Upper lobe of left lung (tissue), 6 donors: ENCODE results near the gene GRIK4. TPM values are rescaled to one million over a fixed set of nuclear protein-coding genes. Genes with fewer than 3 reads are reported as not detected.

Source experiments
- ATAC-seq, 2 donors: fragments of 200-7000 bp; cut with Tn5 transposase; one replicate each; pipeline ENCODE4 v1.9.1; 2022; ENCODE audit warnings: mild to moderate bottlenecking in 2 of 2, moderate library complexity in 2 of 2; ENCODE audit not compliant: low FRiP score in 2 of 2
- DNase-seq, 2 donors: peaks; one replicate each; pipeline ENCODE4 v3.0.0-alpha.2; 2019 to 2020
- H3K27ac ChIP-seq, 4 donors: fragments of 200-600 bp; sonication (generic); one replicate each; pipeline ENCODE4 v1.5.1; 2016 to 2019
- H3K27me3 ChIP-seq, 4 donors: fragments of 200-600 bp; sonication (generic); one replicate each; pipeline ENCODE4 v1.5.1; 2017 to 2019
- H3K36me3 ChIP-seq, 4 donors: fragments of 200-600 bp; sonication (generic); one replicate each; pipeline ENCODE4 v1.5.1; 2016 to 2019
- H3K4me1 ChIP-seq, 4 donors: fragments of 200-600 bp; sonication (generic); one replicate each; pipeline ENCODE4 v1.5.1; 2018 to 2019
- H3K4me3 ChIP-seq, 4 donors: fragments of 200-600 bp; sonication (generic); one replicate each; pipeline ENCODE4 v1.5.1; 2017 to 2019; ENCODE audit warnings: mild to moderate bottlenecking in 2 of 4, moderate library complexity in 1 of 4
- H3K9me3 ChIP-seq, 4 donors: fragments of 200-600 bp; sonication (generic); one replicate each; pipeline ENCODE4 v1.5.1; 2018 to 2019
- CTCF ChIP-seq, 6 experiments: fragments of 450-650 bp in 4 of 6; fragments of 200-600 bp in 2 of 6; sonication (generic) in 2 of 6; IDR thresholded peaks; one replicate each; pipeline ENCODE4 v1.5.1; 2016 to 2019; ENCODE audit warnings: antibody characterized with exemption in 6 of 6
- EP300 ChIP-seq, 4 donors: sonication (generic); formaldehyde crosslinking; IDR thresholded peaks; one replicate each; pipeline ENCODE4 v1.5.1; 2017; ENCODE audit warnings: antibody characterized with exemption in 4 of 4, control low read depth in 2 of 4
- POLR2A ChIP-seq, 4 donors: fragments of 450-650 bp; IDR thresholded peaks; one replicate each; pipeline ENCODE4 v1.5.1; 2016 to 2017; ENCODE audit warnings: antibody characterized with exemption in 4 of 4, mild to moderate bottlenecking in 2 of 4
- POLR2AphosphoS5 ChIP-seq, 2 donors: sonication (generic); formaldehyde crosslinking; IDR thresholded peaks; one replicate each; pipeline ENCODE4 v1.5.1; 2017; ENCODE audit warnings: antibody characterized with exemption in 2 of 2
- WGBS, 2 donors: methylation state at CpG; one replicate each; pipeline ENCODE4 v1.1.5; 2017 to 2018; 5-methylcytosine and 5-hydroxymethylcytosine counted together
- total RNA-seq, 6 donors: library from RNA; depleted of rRNA in 4 of 6; stranded (reverse); fragments of >200 nt in 4 of 6; gene quantifications; one replicate each; pipeline versions ENCODE4 v1.1.0 to v1.2.1, GENCODE V29; 2016 to 2021
- donor health status: DM: no; HTN: no; CAD: no; lungs with moderate emphysema.
- donor health status: DM: no; HTN: yes; CAD: no; lungs with severe emphysema.

The GRIK4 gene
- total RNA-seq, 6 donors from 2014 or later, result 0.30 to 8.4 (median 0.78) TPM

GRCh38 chr11:120505801-120506425 lies 5.6 kb upstream of the GRIK4 start:
- Histone ChIP-seq H3K9me3 (no peaks in the 10 kb centered on the region), H3K4me3 (no peak overlapping the region), H3K27me3 (peaks cover 0 to 2% (median 0%) of the 10 kb centered on the region in 4 donors), H3K4me1 (peaks cover 0 to 1% (median 0%) of the 10 kb centered on the region in 4 donors), H3K36me3 (no peaks in the 10 kb centered on the region), H3K27ac (no peak overlapping the region)
- no peak for ATAC-seq
- DNase-seq, result no peak
- TF ChIP-seq POLR2A (IDR thresholded peaks at IDR 0.05) (no peak), CTCF (IDR thresholded peaks at IDR 0.05) (no peak), EP300 (IDR thresholded peaks at IDR 0.05) (no peak), POLR2AphosphoS5 (IDR thresholded peaks at IDR 0.05) (no peak)
- 82 to 85% methylated on average over 7 of the region's 7 CpGs for WGBS, 2 donors

GRCh38 chr11:120509346-120510053 lies 2.0 kb upstream of the GRIK4 start:
- Histone ChIP-seq H3K36me3 (no peaks in the 10 kb centered on the region), H3K9me3 (no peaks in the 10 kb centered on the region), H3K4me1 (peaks cover 0 to 16% (median 6%) of the 10 kb centered on the region in 4 donors), H3K27ac (no peak overlapping the region), H3K4me3 (no peak overlapping the region), H3K27me3 (peaks cover 0 to 11% (median 5%) of the 10 kb centered on the region in 4 donors)
- TF ChIP-seq EP300 (IDR thresholded peaks at IDR 0.05), result no peak
- TF ChIP-seq POLR2A (IDR thresholded peaks at IDR 0.05), result no peak
- TF ChIP-seq POLR2AphosphoS5 (IDR thresholded peaks at IDR 0.05), result no peak
- no peak for TF ChIP-seq CTCF (IDR thresholded peaks at IDR 0.05)
- ATAC-seq (no peak), DNase-seq (no peak)
- WGBS, 2 donors, result 78 to 93% methylated on average over 7 of the region's 7 CpGs

DNA sequence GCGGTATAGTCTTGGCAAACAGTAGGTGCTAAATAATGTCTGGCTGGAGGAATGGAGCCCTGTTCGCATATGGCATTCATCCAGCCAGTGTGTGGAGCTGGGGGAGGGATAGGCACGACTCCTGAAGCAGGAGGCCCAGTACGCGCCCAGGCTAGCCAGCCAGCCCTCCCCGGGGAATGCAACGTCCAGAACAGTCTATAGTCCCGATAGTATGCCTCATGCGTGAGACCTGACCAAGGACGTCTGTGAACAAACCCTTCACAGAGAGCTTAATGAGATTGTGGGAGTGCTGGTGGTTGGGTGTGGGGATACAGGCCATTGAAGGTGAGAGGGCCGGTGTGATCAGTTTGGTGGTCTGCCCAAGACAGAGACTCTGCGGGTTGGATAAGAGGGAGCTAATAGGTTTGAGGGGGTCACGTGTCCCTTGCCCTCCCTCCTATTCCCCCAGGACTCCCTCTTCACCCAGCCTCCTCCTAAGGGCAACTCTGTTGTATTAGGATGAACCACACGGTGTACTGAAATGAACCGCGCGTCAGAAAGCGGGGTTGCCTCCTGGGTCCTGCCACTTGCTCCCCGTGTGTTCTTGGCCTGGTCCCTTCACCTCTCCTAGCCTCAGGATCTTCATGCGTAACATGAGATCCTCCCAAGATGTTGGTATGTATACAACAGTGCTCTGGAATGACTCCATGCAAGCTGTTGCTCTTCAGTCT lies 987 bp upstream of the GRIK4 start:
- DNase-seq (peak in 1 of 2 donors; percentile 59), ATAC-seq (no peak)
- 71 to 73% methylated on average over 19 to 20 of the region's 20 CpGs for WGBS, 2 donors
- H3K36me3 ChIP-seq, result no peaks in the 10 kb centered on the region
- H3K4me3 ChIP-seq, result peak overlapping the region in 2 of 4 donors; percentile 44 to 50
- no peaks in the 10 kb centered on the region for H3K9me3 ChIP-seq
- no peak overlapping the region for H3K27ac ChIP-seq
- H3K27me3 ChIP-seq, result peaks cover 0 to 11% (median 5%) of the 10 kb centered on the region in 4 donors
- TF ChIP-seq POLR2AphosphoS5 (IDR thresholded peaks at IDR 0.05), result no peak
- no peak for TF ChIP-seq POLR2A (IDR thresholded peaks at IDR 0.05)
- no peak for TF ChIP-seq CTCF (IDR thresholded peaks at IDR 0.05)
- TF ChIP-seq EP300 (IDR thresholded peaks at IDR 0.05), result no peak
- H3K4me1 ChIP-seq, result peaks cover 0 to 16% (median 6%) of the 10 kb centered on the region in 4 donors

DNA sequence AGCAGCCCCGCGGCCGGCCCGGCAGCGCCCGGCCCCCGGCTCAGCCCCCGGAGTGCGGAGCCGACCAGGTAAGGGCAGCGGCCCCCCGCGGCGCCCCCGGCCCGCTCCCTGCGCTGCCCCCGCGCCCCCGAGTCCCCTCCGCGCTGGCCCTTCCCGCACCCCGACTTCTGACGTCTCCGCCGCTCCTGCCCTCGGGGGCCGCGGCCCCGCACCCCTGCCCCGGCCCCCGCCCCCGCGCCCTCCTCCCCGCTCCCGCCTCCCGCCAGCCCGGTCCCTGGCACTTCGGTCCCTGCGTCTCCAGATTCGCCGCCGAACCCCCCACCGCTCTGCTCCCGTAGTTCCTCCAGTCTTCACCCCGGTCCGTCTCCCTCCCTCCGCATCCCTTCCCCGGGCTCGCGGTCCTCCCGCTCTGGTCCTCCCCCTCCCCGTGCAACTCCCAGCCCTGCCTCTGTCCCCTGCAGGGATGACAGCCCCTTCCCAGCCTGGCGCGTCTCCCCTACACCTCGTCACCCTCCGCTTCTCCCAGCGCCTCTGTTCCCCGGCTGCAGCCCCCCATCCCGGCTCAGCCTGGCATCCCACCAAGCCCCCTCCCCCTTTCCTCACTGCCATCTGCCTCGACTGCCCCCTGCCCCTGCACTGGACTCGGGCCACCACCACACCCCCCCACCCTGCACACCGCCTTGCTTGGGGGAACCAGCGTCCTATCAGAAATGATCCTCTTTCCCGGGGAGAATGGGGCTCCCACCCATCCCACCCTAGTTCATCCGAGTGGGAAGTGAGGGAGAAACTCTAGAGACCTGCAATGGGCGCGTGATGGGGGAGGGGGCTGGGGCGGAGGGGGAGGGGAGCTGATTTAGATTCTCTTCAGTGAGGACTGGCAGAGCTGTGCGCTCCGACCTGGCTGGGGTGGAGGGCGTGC lies 531 bp downstream of the GRIK4 start:
- DNase-seq, result no peak
- TF ChIP-seq POLR2AphosphoS5 (IDR thresholded peaks at IDR 0.05) (no peak), CTCF (IDR thresholded peaks at IDR 0.05) (no peak), POLR2A (IDR thresholded peaks at IDR 0.05) (no peak), EP300 (IDR thresholded peaks at IDR 0.05) (no peak)
- Histone ChIP-seq H3K27me3 (peaks cover 0 to 11% (median 5%) of the 10 kb centered on the region in 4 donors), H3K36me3 (no peaks in the 10 kb centered on the region), H3K9me3 (no peaks in the 10 kb centered on the region), H3K4me1 (peaks cover 2 to 24% (median 9%) of the 10 kb centered on the region in 4 donors), H3K27ac (peak overlapping the region in 3 of 4 donors; percentile 21 to 64 (median 48)), H3K4me3 (peak overlapping the region in 3 of 4 donors; percentile 41 to 55 (median 44))
- ATAC-seq, result no peak
- 14 to 16% methylated on average over 25 to 39 of the region's 73 CpGs for WGBS, 2 donors
